Measurements from ENCODE around the gene PRTFDC1.

- no peak for TF ChIP-seq TAF1 (IDR thresholded peaks at IDR 0.05; ENCODE audit: low read depth, low read length)
- TF ChIP-seq POLR2AphosphoS5 (IDR thresholded peaks at IDR 0.05; ENCODE audit: low read depth, low read length), result no peak
These were observed 126.4 kb downstream of the PRTFDC1 start for GRCh38 chr10:24826009-24826408.
